HG03025 (cell line): ENCODE data around the gene CABP5.

Experiments
- ATAC-seq: cut with Tn5 transposase; IDR thresholded peaks from one replicate; pipeline ENCODE4 v1.9.1; 2021; ENCODE audit warnings: mild to moderate bottlenecking, moderate library complexity; ENCODE audit not compliant: unreplicated experiment, low FRiP score

The CABP5 gene

DNA sequence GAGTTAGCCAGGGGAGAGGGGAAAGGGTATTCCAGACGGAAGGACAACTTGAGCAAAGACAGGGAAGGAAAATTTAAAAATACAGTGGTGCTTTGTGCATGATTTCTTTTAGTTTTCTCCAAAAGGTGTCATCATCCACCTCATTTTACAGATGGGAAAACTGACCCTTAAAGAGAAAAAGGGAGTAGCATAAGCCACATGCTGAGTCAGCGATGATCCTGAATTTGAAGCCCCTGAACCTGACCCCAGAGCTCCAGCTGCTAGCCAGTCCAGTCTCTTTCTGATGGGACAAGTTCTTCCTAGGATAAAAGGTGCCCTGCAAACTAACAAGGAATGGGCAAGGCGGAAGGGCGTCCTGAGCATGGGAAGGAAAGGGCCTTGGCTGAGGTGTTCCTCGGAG is 10.3 kb downstream of the CABP5 start:
- no peak for ATAC-seq

DNA sequence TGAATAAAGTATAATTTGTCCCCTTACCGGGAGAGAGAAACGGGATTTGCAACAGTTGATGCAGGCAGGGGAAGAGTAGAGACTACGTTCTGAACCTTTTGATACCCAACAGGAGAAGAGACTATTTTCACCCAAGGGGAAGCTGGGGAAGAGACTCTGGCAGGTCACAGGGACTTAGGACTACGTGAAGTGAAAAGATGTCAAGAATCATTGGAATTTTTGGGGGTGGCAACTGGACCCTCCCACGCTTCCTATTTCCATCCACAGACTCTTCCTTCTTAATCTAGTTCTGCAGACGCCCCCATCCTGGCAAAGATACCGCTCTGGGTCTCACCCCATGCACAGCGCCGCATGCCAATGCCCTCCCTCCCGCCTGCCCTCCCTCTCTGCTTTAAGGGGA is 13.8 kb downstream of the CABP5 start:
- ATAC-seq, result no peak

DNA sequence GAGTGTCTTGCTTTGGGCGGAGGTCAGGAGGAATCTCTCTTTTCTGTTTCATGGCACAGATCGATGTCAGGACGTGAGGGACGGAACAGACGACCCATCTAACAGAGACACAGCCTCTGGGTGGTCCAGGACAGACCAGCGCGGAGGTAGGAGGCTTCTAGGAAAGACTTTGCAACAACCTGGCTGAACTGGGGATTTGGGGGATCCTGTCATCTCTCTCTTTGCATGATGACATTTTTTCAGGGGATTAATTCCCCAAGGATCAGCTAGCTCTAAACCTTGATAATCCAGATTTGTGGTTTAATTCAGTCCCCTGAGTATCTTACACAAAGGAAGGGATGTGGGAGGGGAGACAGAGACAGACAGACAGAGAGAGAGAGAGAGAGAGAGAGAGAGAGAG is 14.4 kb downstream of the CABP5 start:
- ATAC-seq, result no peak

DNA sequence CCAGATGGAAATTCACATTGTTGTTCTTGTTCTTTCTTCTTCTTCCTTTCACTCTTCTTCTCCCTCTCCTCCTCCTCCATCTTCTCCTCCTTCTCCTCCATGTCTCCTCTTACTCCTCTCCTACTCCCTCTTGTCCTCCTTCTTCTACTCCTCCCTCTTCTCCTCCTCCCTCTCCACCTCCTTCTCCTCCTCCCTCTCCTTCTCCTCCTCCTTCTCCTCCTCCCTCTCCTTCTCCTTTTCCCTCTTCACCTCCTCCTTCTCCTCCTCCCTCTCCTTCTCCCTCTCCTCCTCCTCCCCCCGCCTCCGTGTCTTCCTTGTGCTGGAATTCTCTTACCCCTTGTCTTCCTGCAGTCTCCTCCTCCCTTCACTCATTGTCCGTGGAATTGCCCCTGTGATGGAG is 18.4 kb downstream of the CABP5 start:
- ATAC-seq, result no peak

DNA sequence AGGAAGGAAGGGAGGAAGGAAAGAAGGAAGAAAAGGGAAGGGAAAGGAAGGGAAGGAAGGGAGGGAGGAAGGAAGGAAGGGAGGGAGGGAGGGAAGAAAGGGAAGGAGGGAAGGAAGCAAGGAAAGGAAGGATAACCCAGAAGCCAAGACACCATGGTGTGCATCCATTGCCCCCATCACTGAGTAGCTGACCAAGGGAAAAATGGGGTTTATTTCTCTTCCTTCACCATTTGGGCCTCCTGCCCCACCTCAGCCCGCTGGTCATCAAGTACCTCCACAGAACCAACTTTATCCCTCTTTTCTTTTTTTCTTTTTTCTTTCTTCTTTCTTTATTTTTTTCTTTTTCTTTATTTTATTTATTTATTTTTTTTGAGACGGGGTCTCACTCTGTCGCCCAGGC is 20.4 kb downstream of the CABP5 start:
- ATAC-seq, result no peak

DNA sequence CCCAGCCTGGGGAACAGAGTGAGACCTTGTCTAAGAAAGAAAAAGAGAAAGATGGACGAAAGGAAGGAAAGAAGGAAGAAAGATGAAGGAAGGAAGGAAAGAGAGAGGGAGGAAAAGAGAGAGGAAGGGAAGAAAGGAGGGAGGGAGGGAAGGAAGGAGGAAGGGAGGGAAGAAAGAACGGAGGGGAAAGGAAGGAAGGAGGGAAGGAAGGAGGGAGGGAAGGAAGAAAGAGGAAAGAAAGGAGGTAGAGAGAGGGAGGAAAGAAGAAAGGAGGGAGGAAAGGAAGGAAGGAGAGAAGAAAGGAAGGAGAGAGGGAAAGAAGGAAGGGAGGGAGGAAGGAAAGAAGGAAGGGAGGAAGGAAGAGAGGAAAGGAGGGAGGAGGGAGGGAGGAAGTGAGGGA is 20.9 kb downstream of the CABP5 start:
- no peak for ATAC-seq

DNA sequence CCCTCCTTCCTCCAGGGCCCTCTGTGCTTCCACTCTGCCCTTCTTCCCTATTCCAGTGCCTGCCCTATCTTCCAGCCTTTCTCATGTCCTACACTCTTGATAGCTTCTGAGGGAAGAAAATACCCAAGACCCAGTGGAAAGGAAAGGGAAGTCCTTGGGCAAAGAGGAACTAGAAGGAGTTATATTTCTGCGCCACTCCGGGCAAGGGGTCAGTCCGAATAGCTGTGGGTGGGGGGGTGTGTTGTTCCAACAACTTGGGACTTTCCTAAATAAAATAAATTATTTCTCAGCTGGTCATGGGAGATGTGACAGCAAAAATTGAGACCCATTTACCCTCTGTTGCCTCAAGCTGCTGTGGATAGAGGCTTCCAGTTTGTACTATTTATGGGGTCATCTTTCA is 23.2 kb downstream of the CABP5 start:
- ATAC-seq, result no peak

DNA sequence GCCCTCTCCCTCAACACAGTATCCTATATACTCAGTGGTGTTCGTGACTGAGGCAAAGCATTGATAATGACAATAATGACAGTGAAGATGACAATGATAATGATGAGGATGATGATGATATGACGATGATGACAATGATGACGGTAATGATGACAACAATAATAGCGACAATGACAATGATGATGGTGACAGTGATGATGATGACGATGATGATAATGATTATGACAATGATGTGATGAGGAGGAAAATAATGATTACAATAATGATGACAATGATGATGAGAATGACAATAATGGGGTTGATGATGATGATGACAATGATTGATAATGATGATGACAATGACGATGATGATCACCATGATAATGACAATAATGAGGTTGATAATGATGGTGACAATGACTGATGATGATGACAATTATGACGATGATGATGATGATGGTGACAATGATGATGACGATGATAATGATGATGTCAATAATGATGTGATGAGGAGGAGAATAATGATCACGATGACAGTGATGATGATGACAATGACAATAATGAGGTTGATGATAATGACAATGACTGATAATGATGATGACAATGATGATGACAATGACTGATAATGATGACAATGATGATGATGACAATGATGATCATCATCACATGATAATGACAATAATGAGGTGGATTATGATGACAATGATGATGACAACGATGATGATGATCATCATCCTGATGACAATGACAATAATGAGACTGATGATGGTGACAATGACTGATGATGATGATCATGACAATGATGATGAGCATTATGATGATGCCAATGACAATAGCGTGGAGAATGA is 32.7 kb downstream of the CABP5 start:
- ATAC-seq, result no peak

DNA sequence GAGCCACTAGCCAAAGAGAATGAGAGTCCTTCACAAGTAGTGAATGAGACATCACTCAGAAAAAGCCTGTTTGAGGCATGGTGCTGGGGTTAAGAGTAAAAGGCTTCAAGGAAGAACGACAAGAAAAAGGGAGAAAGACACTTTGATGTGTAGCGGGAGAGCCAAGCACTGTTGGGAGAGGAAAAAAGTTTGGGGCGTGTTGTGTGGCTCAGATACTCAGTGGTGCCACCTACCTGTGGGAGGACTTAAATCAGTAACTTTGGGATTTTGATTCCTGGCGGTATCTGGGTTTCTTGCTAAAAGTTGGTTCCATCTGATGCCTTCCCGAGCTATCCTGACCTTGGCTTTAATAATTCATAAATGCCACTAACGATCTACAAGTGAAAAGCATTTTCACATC is 37.1 kb downstream of the CABP5 start:
- ATAC-seq, result no peak

DNA sequence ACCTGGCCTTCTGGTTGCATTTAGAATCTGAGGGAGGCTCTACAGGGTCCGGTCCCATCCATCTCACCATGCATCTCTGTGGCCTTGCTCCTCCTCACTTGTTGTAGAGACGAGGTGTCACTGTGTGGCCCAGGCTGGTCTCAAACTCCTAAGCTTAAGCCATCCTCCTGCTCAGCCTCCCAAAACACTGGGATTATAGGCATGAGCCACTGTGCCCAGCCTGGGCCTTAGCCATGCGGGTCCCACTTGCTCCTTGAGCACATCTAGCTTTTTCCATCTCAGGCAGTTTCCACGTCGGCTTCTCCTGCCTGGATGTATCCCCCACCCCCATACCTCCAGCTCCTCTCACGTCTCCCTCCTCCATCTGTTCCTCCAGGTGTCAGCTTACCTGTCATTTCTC is 39.6 kb downstream of the CABP5 start:
- ATAC-seq, result no peak

DNA sequence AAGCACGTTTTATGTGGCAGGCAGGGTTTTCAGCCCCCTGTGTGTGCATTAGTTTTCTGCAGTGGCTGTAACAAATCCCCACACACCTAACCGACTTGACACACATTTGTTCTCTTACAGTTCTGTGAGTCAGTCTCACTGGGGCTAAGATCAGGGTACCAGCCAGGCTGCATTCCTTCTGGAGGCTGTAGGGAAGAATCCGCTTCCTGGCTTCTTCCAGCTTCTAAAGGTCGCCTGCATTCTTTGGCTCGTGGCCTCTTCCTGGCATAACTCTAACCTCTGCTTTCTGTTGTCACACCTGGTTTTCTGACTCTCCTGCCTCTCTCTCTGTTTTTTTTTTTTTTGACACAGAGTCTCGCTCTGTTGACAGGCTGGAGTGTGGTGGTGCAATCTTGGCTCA is 43.0 kb downstream of the CABP5 start:
- ATAC-seq, result no peak

DNA sequence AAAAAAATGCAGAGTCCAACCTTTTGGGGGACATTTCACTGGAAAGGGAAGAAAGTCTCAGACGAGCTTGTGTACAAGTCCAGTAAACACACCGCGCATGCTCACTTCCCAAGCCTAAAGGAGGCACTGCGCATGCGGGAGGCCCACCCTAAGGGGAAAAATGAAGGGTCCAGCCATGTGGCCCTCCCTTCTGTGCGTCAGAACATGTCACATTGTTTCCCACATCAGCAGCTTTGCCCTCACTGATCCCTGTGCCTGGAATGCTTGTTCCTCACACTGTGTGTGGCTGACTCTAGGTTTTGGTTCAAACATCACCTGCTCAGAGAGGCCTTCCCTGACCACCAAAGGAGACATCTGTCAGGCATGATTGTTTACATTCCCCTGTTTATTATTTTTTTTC is 45.1 kb downstream of the CABP5 start:
- ATAC-seq, result no peak

DNA sequence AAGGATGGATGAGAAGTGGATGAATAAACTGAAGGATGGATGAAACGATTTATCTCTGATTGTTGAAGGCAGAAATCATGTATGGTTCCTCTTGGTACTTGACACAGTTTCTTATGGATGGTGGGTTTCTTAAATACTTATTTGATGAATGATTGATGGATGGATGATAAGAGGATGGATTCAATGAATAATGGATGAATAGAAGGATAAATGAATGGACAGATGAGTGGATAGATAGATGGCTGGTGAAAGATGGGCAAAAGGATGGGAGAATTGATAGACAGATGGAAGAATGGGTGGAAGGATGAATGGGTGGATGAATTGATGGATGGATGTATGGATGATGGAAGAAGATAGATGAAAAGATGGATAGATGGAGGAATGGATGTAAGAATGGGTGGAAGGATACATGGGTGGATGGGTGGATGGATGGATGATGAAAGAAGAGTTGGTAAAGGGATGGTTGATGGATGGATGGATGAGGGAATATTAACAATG is 47.6 kb downstream of the CABP5 start:
- ATAC-seq, result no peak

DNA sequence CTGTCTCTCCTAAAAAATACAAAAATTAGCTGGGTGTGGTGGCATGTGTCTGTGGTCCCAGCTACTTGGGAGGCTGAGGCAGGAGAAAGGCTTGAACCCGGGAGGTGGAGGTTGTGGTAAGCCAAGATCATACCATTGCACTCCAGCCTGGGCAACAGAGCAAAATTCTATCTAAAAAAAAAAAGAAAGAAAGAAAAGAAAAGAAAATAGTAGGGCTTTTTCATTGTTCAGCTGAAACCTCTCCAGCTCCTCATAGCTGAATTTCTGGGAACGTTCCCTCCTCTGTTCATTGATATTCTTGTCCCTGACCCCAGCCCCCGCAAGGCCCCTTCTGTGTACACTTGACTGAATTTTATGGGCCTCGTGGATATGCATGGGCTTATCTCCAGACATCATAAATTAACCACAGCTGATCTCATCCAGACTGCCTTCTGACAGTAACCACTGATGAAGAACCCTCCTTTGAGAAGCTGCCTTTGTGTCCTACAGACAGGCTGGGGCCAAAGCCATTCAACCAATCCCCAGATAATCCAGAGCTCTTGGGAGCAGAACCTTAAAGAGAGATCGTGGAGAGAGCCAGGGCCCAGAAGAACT is 49.6 kb downstream of the CABP5 start, which contains the start of gene ELSPBP1:
Gene ELSPBP1, plus strand, starts transcription at position 424 of the 594 bp plus-strand sequence. CDS start 14,036 bp downstream, outside the sequence.
- ATAC-seq, result no peak

DNA sequence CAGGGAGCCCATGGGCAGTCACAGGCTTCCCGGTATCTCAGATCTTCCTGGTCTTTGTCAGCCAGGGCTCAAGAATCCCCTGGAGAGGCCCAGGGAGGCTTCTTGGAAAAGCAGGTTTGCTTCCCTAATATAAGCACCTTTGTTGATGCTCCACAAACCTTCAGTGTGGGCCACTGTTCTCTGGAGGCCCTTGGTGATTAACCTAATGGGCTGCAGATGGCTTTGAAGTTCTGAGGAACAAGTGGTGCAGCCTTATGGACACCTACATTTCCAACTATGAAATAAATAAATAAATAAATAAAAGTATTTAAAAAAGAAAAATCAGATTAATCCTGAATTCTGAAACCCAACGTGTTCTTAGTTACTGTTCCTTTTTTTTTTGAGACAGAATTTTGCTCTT is 51.8 kb downstream of the CABP5 start, which contains the start of gene BSPH1:
Gene BSPH1, minus strand, starts transcription at position 101 of the 400 bp plus-strand sequence. Its CDS starts 89 bp downstream, at position 12.
- ATAC-seq, result no peak

DNA sequence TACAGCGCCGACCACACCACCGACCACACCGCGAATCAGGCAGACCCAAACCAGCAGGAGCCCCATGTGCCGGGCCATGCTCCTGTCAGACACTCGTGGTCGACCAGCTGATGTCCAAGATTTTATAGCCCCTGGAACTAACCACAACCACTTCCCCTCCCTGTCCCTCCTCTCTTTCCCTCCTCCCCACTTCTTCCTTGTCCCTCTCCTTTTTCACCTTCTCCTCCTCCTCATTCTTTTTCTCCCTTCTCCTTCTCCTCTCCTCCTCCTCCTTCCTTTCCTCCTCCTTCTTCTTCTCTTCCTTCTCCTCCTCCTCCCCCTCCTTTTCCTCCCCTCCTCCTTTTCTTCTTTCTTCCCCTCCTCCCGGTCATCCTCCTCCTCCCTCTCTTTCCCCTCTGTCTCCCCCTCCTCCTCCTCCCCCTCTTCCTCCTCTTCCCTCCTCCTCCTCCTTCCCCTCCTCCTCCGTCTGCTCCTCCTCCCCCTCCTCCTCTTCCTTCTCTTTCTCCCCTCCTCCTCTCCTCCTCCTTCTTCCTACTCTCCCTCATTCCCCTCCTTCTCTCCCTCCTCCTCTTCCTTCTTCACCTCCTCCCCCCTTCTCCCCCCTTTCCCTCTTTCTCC is 52.6 kb downstream of the CABP5 start:
- no peak for ATAC-seq
